ENCODE measurements around the gene CREB5.

Gene CREB5

DNA sequence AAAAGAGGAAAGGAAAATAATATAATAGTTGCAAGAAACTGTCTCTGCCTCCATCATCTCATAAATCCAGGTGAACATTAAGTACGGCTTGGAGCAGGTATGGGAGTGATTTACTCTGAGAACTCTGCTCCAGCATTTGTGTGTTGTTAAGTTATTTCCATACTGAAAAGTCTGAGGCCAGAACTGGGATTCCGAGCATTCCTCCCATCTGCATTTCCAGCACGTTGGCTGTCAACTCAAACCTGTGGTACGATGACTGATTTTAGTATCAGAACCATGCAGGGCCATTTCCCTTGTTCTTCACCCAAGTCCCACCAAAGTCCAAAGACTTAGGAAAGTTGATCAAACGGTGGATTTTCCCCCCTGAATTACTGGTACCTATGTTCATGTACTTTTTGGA is 104.9 kb downstream of the CREB5 start:
- DNase-seq: no peak

- DNase-seq: no peak
Observed at GRCh38 chr7:28517606-28518005, 105.3 kb downstream of the CREB5 start.

DNA sequence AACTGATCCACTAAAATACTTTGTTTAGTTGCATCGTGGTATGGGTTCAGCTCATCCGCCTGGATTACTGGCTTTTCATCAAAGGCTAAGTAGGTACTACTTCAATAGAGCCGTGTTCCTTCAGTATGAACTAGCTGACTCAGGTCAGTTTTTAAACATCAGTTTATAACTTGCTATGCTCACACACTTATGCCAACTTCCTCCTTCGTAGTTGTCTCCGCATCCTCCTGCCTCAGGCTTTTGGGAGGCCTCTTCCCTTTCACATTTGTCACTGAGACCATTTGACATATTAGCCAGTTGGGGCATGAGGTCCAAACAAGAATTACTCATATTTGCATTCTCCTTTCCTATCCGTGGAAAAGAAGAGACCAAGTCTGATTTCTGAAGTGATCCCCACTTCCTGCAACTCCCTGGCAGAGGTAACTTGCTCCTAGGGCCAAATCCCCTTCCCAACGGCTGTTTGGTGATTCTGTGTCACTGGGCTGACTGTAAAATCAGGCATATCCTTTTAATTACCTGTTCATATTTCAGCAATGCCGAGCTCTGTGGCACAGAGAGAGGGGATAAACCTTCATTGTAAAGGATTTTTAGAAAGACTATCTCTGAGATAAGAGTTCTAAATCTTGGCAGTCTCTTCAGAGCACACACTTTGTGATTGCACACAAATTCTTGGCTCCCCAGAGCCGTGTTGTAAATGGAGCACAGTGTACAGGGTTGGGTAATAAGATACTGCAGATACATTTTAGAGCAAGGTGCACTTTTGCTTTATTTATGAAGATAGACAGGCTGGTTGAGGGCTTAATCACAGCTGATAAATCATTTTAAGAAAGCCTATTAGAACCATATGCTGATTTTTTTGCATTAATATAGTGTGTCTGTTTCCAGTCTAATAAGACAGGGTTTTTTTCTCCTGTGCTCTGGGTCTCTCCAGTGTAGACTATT is 108.0 kb downstream of the CREB5 start:
- DNase-seq: peak; percentile 29 to 30

GRCh38 chr7:28524978-28525377 is 112.7 kb downstream of the CREB5 start:
- no peak for DNase-seq

DNA sequence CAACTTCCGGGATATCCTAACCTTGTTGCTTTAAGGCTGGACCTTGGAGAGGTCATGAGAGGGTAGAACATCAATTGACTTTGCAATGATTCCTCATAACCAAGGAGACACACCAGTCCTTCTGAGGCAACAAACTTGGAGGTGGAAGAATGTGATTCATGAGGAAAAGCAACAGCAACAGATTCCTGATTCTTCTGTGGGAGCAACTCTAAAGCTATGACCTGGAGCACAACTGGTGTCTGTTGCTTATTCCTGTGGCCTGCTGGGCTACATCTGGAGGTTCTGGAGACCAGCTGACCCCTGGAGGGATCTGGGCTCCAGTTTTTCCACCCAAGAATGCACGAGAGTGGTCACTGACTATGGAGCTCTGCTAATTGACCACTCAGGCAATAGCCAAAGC is 116.6 kb downstream of the CREB5 start:
- DNase-seq: no peak

DNA sequence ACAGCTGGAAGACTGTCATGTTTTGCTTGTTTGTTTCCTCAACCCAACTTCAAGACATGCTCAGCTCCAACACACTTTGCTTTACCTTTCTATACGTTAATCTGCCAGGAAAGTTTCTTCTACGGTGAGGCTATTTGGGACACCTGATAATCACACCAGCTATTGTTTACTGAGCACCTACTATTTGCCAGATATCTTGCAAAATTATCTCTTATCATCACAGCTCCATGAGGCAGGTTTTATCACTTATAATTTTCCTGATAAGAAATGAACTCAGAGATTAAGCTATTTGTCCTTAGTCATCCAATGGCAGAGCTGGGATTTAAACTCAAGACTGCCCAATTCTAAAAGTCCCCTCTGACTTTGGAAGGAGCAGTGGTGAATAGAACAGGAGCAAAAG is 117.4 kb downstream of the CREB5 start:
- DNase-seq: no peak

- DNase-seq: no peak
Observed at GRCh38 chr7:28530175-28530802, 118.0 kb downstream of the CREB5 start.

- DNase-seq: peak in 1 of 2 donors; percentile 32
Observed at GRCh38 chr7:28530803-28531175, 118.5 kb downstream of the CREB5 start.

GRCh38 chr7:28531291-28531690 is 119.0 kb downstream of the CREB5 start:
- peak; percentile 49 to 65 for DNase-seq

DNA sequence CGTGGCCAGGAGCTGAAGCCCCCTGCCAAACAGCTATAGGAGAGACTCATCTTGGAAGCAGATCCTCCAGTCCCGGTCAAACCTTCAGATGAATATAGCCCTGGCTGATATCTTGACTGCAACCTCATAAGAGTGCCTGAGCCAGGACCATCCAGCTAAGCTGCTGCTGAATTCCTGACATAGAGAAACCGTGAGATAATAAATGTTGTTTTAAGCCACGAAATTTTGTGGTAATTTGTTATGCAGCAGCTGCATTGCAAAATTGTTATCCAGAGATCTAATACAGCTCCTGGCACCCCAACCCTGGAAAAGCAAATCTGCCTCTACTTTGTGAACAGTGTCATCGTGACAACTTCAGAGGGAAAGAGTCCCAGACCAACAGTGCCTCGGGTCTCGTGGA is 119.9 kb downstream of the CREB5 start:
- no peak for DNase-seq

DNA sequence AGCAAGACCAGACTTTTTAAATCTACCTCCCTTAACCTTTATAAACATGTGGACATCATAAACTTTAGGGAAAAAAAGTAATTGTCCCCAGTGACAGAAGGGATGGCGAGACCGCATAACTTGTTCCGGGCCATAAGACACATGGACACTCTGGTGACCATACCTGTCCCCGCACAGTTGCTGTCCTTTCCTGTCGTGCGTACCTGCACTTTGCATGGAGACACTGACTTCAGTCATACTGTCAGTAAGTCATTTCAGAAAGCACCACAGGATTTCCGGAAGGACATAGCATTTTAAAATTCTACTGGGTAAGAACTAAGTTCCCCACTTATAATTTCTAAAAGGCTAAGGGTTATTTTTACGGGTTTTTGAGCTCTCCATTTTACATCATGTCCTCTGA is 120.9 kb downstream of the CREB5 start:
- peak in 1 of 2 donors; percentile 34 for DNase-seq

GRCh38 chr7:28533731-28534531 is 121.6 kb downstream of the CREB5 start:
- peak; percentile 43 to 61 for DNase-seq

DNA sequence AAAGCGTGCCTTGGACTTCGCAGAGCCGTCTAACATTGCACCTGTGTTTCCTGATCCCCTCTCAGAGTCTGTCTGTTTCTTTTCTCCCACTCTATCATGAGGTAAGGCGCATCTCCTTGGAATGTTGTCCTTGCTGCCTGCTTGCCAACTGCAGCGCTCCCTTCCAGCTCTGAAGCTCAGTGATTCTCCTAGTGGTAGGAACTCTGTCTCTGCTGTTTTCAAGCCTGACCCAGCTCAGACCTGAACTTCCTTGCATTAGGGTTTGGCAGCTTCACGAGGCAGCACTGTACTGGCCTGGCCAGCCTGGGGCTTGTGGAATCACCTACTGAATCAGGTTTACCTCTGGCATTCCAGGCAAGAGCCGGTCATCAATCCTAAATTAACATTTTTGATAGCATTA is 123.9 kb downstream of the CREB5 start:
- DNase-seq: no peak

GRCh38 chr7:28539289-28539981 is 127.1 kb downstream of the CREB5 start:
- no peak for DNase-seq

DNA sequence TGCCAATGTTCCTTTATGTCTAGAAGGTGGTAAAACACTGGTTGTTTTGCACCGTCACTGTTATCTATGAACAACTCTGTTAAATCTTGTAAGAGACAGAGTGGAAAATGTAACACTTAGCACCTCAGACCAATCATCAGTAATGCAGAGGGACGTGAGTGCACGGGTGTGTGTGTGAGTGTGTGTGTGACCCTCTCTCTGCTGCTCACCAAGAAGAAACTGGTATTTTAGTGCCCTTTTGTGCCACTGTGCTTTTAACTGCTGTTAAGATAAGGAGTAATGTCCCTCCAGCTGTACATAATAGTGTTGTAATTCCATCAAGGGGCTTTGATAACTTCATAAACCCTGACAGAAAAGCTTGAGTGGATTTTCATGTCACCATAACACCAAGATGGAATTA is 130.1 kb downstream of the CREB5 start:
- DNase-seq: no peak

GRCh38 chr7:28544453-28545117 is 132.3 kb downstream of the CREB5 start:
- no peak for DNase-seq

DNA sequence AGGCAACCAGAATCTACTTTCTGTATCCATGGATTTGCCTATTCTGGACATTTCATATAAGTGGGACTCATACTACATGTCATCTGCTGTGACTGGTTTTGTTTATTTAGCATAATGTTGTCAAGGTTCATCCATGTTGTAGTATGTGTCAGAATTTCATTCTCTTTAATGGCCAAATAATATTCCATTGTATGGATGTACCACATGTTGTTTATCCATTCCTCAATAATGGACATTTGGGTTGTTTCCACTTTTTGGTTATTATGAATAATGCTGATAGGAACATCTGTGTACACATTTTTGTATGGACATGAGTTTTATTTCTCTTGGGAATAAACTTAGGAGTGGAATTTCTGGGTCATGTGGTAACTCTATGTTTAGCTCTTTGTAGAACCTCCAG is 133.7 kb downstream of the CREB5 start:
- no peak for DNase-seq

DNA sequence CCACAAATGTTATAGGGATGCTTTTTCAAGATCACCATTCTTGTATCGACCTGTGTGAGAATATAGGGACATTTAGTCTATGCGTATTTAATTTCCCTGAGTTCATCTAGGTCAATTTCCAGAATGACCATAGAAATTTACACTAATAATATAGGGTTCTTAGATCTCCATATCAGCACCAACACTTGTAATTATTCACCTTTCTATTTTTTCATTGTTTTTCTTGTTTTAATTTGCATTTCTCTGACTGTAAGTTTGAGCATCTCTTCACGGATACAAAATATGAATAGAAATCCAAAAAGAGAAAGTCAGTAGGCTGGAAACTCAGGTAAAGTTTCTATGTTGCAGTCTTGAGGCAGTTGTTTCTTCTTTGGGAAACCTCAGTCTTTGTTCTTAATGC is 134.8 kb downstream of the CREB5 start:
- no peak for DNase-seq

- no peak for DNase-seq
Observed at GRCh38 chr7:28548416-28548815, 136.1 kb downstream of the CREB5 start.

- DNase-seq: no peak
Observed at GRCh38 chr7:28549998-28550397, 137.7 kb downstream of the CREB5 start.

GRCh38 chr7:28550580-28551186 is 138.4 kb downstream of the CREB5 start:
- DNase-seq: no peak

DNA sequence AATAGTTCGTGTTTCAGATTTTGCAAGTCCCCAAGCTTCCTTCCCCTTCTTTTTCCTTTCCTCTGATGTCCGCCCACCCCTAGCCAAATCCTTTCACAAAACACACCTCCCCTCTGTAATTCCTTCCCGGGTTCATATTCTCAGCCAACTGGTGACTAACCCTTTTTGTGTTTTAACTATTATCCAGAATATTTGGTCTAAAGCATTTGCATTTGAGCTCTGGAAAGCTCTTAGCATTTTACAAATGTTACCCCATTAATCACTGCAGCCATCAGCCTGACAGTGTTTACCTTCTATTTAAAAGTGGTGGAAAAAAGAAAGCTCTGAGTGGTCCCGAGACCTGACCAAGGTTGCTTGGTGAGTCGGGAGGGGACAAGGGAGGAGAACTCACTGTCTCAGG is 139.0 kb downstream of the CREB5 start:
- DNase-seq: peak; percentile 26 to 40
